HG02870 (cell line): ENCODE data around the gene ENG.
"Not testable (repeated sequence)": the region's sequence is repeated elsewhere in the genome, so short reads cannot be mapped to it uniquely, and the experiment has no call there.

Source experiments
- ATAC-seq: cut with Tn5 transposase; IDR thresholded peaks from one replicate; pipeline ENCODE4 v1.9.1; 2021; ENCODE audit warnings: mild to moderate bottlenecking, moderate library complexity; ENCODE audit not compliant: unreplicated experiment

Gene ENG

GRCh38 chr9:127846443-127847177 lies 7.8 kb downstream of the ENG start:
- ATAC-seq = no peak

- ATAC-seq = not testable (repeated sequence)
Observed at GRCh38 chr9:127845619-127846018, 8.8 kb downstream of the ENG start.

- no peak for ATAC-seq
Observed at GRCh38 chr9:127844821-127845359, 9.6 kb downstream of the ENG start.

- ATAC-seq = no peak
Observed at GRCh38 chr9:127841087-127841835, 13.2 kb downstream of the ENG start.

GRCh38 chr9:127838375-127839078 lies 15.9 kb downstream of the ENG start:
- ATAC-seq = no peak

- ATAC-seq = no peak
Observed at GRCh38 chr9:127837346-127837745, 17.1 kb downstream of the ENG start.

- ATAC-seq = not testable (repeated sequence)
Observed at GRCh38 chr9:127836561-127836960, 17.9 kb downstream of the ENG start.

GRCh38 chr9:127835991-127836516 lies 18.4 kb downstream of the ENG start:
- ATAC-seq = no peak

GRCh38 chr9:127833555-127833954 lies 20.9 kb downstream of the ENG start:
- ATAC-seq = no peak

GRCh38 chr9:127832248-127832647 lies 22.2 kb downstream of the ENG start:
- ATAC-seq = no peak

GRCh38 chr9:127829205-127829906 lies 25.1 kb downstream of the ENG start:
- ATAC-seq = no peak

- ATAC-seq = no peak
Observed at GRCh38 chr9:127828262-127829031, 26.0 kb downstream of the ENG start.

GRCh38 chr9:127826253-127826913 lies 28.1 kb downstream of the ENG start:
- ATAC-seq = no peak

- no peak for ATAC-seq
Observed at GRCh38 chr9:127825319-127826051, 29.0 kb downstream of the ENG start.

- ATAC-seq = no peak
Observed at GRCh38 chr9:127822108-127822507, 32.4 kb downstream of the ENG start.

GRCh38 chr9:127818574-127818973 lies 35.9 kb downstream of the ENG start:
- ATAC-seq = no peak

GRCh38 chr9:127817881-127818434 lies 36.5 kb downstream of the ENG start:
- no peak for ATAC-seq

- ATAC-seq = no peak
Observed at GRCh38 chr9:127816728-127817127, 37.7 kb downstream of the ENG start.
